ENCODE results near the gene TAF4. TPM values are rescaled to one million over a fixed set of nuclear protein-coding genes. Genes with fewer than 3 reads are reported as not detected.

TAF4 gene, protein sequence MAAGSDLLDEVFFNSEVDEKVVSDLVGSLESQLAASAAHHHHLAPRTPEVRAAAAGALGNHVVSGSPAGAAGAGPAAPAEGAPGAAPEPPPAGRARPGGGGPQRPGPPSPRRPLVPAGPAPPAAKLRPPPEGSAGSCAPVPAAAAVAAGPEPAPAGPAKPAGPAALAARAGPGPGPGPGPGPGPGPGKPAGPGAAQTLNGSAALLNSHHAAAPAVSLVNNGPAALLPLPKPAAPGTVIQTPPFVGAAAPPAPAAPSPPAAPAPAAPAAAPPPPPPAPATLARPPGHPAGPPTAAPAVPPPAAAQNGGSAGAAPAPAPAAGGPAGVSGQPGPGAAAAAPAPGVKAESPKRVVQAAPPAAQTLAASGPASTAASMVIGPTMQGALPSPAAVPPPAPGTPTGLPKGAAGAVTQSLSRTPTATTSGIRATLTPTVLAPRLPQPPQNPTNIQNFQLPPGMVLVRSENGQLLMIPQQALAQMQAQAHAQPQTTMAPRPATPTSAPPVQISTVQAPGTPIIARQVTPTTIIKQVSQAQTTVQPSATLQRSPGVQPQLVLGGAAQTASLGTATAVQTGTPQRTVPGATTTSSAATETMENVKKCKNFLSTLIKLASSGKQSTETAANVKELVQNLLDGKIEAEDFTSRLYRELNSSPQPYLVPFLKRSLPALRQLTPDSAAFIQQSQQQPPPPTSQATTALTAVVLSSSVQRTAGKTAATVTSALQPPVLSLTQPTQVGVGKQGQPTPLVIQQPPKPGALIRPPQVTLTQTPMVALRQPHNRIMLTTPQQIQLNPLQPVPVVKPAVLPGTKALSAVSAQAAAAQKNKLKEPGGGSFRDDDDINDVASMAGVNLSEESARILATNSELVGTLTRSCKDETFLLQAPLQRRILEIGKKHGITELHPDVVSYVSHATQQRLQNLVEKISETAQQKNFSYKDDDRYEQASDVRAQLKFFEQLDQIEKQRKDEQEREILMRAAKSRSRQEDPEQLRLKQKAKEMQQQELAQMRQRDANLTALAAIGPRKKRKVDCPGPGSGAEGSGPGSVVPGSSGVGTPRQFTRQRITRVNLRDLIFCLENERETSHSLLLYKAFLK
- total RNA-seq (18.4 TPM), polyA plus RNA-seq (ENCODE audit: insufficient read depth, low read depth, low replicate concordance) (3.7 TPM)
- long read RNA-seq, donor 1, result 0 reads
- long read RNA-seq, donor 2, partial matches to known transcripts, result 0 of 1 reads
- long read RNA-seq, donor 2, other reads (novel, unspliced or antisense), result 0 of 1 reads
- long read RNA-seq, donor 3, full-length matches to known transcripts, result 2 of 2 reads
- long read RNA-seq, donor 3, partial matches to known transcripts, result 0 of 2 reads
- long read RNA-seq, donor 3, other reads (novel, unspliced or antisense), result 0 of 2 reads
- long read RNA-seq, donor 4, result 0 reads
- long read RNA-seq, donor 5, result 0 reads
- long read RNA-seq, donor 6, result 0 reads
- long read RNA-seq, donor 7, full-length matches to known transcripts, result 1 of 7 reads
- long read RNA-seq, donor 7, partial matches to known transcripts, result 5 of 7 reads
- long read RNA-seq, donor 7, other reads (novel, unspliced or antisense), result 1 of 7 reads
- long read RNA-seq, donor 8, partial matches to known transcripts, result 0 of 1 reads
- long read RNA-seq, donor 8, other reads (novel, unspliced or antisense), result 0 of 1 reads
- long read RNA-seq, donor 9, result 0 reads
- long read RNA-seq, donor 10, partial matches to known transcripts, result 23 of 23 reads
- long read RNA-seq, donor 10, other reads (novel, unspliced or antisense), result 0 of 23 reads

- Histone ChIP-seq H3K9ac (ENCODE audit: low read length in 3 of 3) (peak within 1 kb of the TSS; percentile 41 to 75 (median 56)), H3K27me3 (ENCODE audit: control insufficient read depth, insufficient read depth, low read length) (no peaks in the 10 kb centered on the region), H3K9me3 (ENCODE audit: control insufficient read depth in 2 of 3, insufficient read depth in 1 of 3, low read length in 3 of 3) (no peaks in the 10 kb centered on the region), H3K36me3 (ENCODE audit: control insufficient read depth in 2 of 3, insufficient read depth in 3 of 3, low read length in 3 of 3) (peaks cover 0 to 5% (median 0%) of the 10 kb centered on the region in 3 donors), H3K4me3 (ENCODE audit: low read length in 3 of 3) (peak within 1 kb of the TSS; percentile 54 to 62 (median 57)), H3K27ac (ENCODE audit: low read depth in 2 of 2, low read length in 2 of 2) (peak within 1 kb of the TSS; percentile 83 to 86), H3K4me1 (ENCODE audit: control insufficient read depth in 2 of 3, insufficient read depth in 2 of 3, low read depth in 1 of 3, low read length in 3 of 3) (peaks cover 2 to 38% (median 18%) of the 10 kb centered on the region in 3 donors)
- DNase-seq (peak; percentile 75 to 92 (median 88)), FAIRE-seq (no peak)
- intact Hi-C loops (cut with DNase I), result loop anchor here (10.0 kb wide), 1 partner anchor 69 kb away; no protein-coding TSS in a partner anchor
- no peak for TF ChIP-seq CTCF (IDR thresholded peaks at IDR 0.05; ENCODE audit: borderline replicate concordance, extremely low read depth, insufficient read depth)
Measured at GRCh38 chr20:62065674-62066338, at the start of gene TAF4. Gene TAF4, minus strand, starts transcription at chr20:62065881. Its CDS starts 71 bp downstream, at chr20:62065810.

DNA sequence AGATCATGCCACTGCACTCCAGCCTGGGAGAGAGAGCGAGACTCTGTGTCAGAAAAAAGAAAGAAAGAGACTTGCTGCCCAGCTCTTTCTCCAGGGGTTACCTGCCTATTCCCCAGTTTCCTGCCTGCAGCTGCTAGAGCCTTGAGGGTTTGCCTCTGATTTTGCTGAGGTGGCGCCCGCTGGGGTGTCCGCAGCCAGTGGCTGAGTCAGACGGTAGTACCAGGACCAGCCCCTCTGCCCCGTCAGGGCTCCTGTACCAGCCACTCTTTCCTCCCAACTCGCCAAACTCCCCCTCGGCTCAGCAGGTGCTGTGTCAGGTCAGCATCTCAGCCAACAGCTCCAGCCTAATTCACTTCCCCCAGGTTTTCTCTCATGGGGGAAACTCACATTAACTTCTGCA is 49.2 kb upstream of the TAF4 start:
- H3K9ac ChIP-seq (ENCODE audit: low read length in 3 of 3), result no peak overlapping the region
- no peak overlapping the region for H3K27ac ChIP-seq (ENCODE audit: low read depth in 2 of 2, low read length in 2 of 2)
- no peaks in the 10 kb centered on the region for H3K36me3 ChIP-seq (ENCODE audit: control insufficient read depth in 2 of 3, insufficient read depth in 3 of 3, low read length in 3 of 3)
- H3K4me1 ChIP-seq (ENCODE audit: control insufficient read depth in 2 of 3, insufficient read depth in 2 of 3, low read depth in 1 of 3, low read length in 3 of 3), result peaks cover 0 to 3% (median under 1%) of the 10 kb centered on the region in 3 donors
- DNase-seq, result no peak
- no peaks in the 10 kb centered on the region for H3K27me3 ChIP-seq (ENCODE audit: control insufficient read depth, insufficient read depth, low read length)
- intact Hi-C loops (cut with DNase I), result no loop called here
- H3K9me3 ChIP-seq (ENCODE audit: control insufficient read depth in 2 of 3, insufficient read depth in 1 of 3, low read length in 3 of 3), result peaks cover 0 to 5% (median 0%) of the 10 kb centered on the region in 3 donors
- no peak overlapping the region for H3K4me3 ChIP-seq (ENCODE audit: low read length in 3 of 3)
- TF ChIP-seq CTCF (IDR thresholded peaks at IDR 0.05; ENCODE audit: borderline replicate concordance, extremely low read depth, insufficient read depth), result no peak
- FAIRE-seq, result no peak

All from kidney (tissue), 22 donors.